Measurements from ENCODE around the gene RNF38.

RNF38 gene

GRCh38 chr9:36293171-36293570, 106.9 kb downstream of the RNF38 start:
- DNase-seq (ENCODE audit: low spot score) = no peak

DNA sequence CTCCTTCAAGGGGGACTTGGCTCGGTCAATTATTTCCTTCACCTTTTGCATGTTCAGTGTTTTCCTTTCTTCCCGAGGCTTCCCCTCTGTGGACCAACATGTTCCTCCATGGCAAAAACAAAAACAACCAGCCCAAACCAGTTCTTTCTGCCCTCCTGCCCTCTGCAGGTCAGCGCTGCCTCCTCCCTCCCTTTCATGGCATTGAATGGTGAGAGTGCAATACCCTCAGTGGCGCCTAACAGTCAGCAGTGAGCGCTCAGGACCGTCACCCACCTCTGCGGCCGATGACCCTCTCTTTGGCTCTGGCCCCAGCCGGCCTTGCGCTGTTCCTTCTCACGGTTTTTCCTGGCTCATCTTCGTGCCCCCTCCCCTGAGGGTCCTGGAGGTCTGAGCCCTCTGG, 107.4 kb downstream of the RNF38 start:
- no peak for DNase-seq (ENCODE audit: low spot score)

DNA sequence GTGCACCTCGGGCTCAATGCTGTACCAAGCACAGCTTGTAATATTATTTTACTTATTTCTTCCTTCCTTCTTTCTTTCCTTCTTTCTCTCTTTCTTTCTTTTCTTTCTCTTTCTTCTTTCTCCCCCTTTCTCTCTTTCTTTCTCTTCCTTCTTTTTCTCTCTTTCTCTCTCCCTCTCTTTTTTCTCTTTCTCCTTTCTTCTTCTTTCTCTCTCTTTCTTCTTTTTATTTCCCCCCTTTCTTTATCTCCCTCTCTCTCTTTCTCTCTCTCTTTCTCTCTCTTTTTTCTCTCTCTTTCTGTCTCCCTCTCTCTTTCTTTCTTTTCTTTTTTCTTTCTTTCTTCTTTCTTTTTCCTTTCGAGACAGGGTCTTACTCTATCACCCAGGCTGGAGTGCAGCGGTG, 109.1 kb downstream of the RNF38 start:
- no peak for DNase-seq (ENCODE audit: low spot score)

GRCh38 chr9:36289836-36290435, 110.1 kb downstream of the RNF38 start:
- DNase-seq (ENCODE audit: low spot score) = no peak

- DNase-seq (ENCODE audit: low spot score) = no peak
Observed at GRCh38 chr9:36288070-36288469, 112.0 kb downstream of the RNF38 start.
